Thoracic aorta (tissue), 2 donors: ENCODE results near the gene FAAP100. TPM values are rescaled to one million over a fixed set of nuclear protein-coding genes. Genes with fewer than 3 reads are reported as not detected.

Experiments
- ATAC-seq: fragments of 150-250 bp; one replicate; pipeline ENCODE4 v1.8.0; 2017; ENCODE audit warnings: low read depth; ENCODE audit not compliant: insufficient number of reproducible peaks, low FRiP score
- DNase-seq: peaks from one replicate; pipeline ENCODE4 v3.0.0-alpha.2; 2020; ENCODE audit warnings: low spot score
- H3K27ac ChIP-seq, 2 donors: fragments of 200-600 bp; sonication (generic); 1 replicate in 1 of 2; 2 replicates in 1 of 2; pipeline ENCODE4 v1.5.1; 2016; ENCODE audit warnings: mild to moderate bottlenecking in 2 of 2, moderate library complexity in 2 of 2
- H3K27me3 ChIP-seq: fragments of 200-600 bp; sonication (generic); replicated peaks from 2 replicates; pipeline ENCODE4 v1.6.0; 2016; ENCODE audit warnings: mild to moderate bottlenecking; ENCODE audit not compliant: insufficient read depth
- H3K36me3 ChIP-seq: fragments of 200-600 bp; sonication (generic); one replicate; pipeline ENCODE4 v1.5.1; 2016
- H3K4me1 ChIP-seq, 2 donors: fragments of 200-600 bp; sonication (generic); 1 replicate in 1 of 2; 2 replicates in 1 of 2; pipeline versions ENCODE4 v1.5.1 to v1.6.0; 2016; ENCODE audit warnings: low read depth in 2 of 2, mild to moderate bottlenecking in 1 of 2; ENCODE audit not compliant: control insufficient read depth in 1 of 2
- H3K4me3 ChIP-seq: fragments of 200-600 bp; sonication (generic); 2 replicates; pipeline ENCODE4 v1.5.1; 2016; ENCODE audit warnings: mild to moderate bottlenecking
- H3K9me3 ChIP-seq: fragments of 200-600 bp; sonication (generic); 2 replicates; pipeline ENCODE4 v1.5.1; 2016
- total RNA-seq, 2 donors: library from RNA; depleted of rRNA; stranded (reverse); fragments of >200 nt; gene quantifications; one replicate each; pipeline versions ENCODE4 v1.1.0 to v1.2.3, GENCODE V29; 2016
- TF ChIP-seq, protein P1 (sequence below): fragments of 200-600 bp; sonication (generic); IDR thresholded peaks from one replicate; pipeline ENCODE4 v1.5.1; 2019; ENCODE audit warnings: antibody characterized with exemption

The FAAP100 gene
- total RNA-seq, 2 donors from 2014 or later, result 43.2 to 57.9 TPM

GRCh38 chr17:81557276-81558114, 5.3 kb upstream of the FAAP100 start:
- Histone ChIP-seq H3K36me3 (peaks cover 38% of the 10 kb centered on the region), H3K4me1 (peaks cover 21 to 46% of the 10 kb centered on the region in 2 donors), H3K27me3 (no peaks in the 10 kb centered on the region), H3K27ac (peak overlapping the region in 1 of 2 donors; percentile 55), H3K9me3 (no peaks in the 10 kb centered on the region), H3K4me3 (no peak overlapping the region)
- no peak for DNase-seq
- TF ChIP-seq, protein P1, sequence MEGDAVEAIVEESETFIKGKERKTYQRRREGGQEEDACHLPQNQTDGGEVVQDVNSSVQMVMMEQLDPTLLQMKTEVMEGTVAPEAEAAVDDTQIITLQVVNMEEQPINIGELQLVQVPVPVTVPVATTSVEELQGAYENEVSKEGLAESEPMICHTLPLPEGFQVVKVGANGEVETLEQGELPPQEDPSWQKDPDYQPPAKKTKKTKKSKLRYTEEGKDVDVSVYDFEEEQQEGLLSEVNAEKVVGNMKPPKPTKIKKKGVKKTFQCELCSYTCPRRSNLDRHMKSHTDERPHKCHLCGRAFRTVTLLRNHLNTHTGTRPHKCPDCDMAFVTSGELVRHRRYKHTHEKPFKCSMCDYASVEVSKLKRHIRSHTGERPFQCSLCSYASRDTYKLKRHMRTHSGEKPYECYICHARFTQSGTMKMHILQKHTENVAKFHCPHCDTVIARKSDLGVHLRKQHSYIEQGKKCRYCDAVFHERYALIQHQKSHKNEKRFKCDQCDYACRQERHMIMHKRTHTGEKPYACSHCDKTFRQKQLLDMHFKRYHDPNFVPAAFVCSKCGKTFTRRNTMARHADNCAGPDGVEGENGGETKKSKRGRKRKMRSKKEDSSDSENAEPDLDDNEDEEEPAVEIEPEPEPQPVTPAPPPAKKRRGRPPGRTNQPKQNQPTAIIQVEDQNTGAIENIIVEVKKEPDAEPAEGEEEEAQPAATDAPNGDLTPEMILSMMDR, result no peak
- ATAC-seq, result no peak

- H3K27me3 ChIP-seq, result no peaks in the 10 kb centered on the region
- peak overlapping the region in 1 of 2 donors; percentile 55 for H3K27ac ChIP-seq
- H3K36me3 ChIP-seq, result peaks cover 37% of the 10 kb centered on the region
- ATAC-seq (no peak), DNase-seq (no peak)
- H3K4me1 ChIP-seq, result peaks cover 21 to 40% of the 10 kb centered on the region in 2 donors
- no peak overlapping the region for H3K4me3 ChIP-seq
- no peaks in the 10 kb centered on the region for H3K9me3 ChIP-seq
- TF ChIP-seq, protein P1, result no peak
These were observed 4.7 kb upstream of the FAAP100 start for GRCh38 chr17:81556863-81557262.

DNA sequence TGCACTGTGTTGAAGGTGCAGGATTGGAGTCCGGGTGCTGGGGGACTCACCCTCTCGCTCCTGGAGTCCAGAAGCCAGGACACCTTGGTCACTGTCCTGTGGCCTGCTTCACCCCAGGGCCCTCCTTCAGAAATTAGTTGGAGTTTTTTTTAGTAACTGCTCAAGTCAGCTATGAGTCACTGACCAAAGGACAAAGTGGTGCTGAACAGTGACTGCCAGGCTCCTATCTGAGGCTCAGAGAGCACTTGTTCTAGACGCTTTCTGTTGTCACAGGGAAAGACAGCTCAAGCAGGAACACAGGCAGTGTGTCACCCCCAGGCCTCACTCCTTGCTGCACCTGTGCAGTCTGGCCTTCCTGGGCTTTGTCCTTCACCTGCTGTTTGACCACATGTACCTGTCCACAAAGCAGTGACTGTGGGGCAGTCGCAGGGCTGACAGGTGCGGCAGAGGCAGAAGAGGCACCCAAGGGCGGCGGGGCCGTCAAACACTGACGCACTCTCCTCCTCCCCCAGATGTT, 4.1 kb upstream of the FAAP100 start:
- H3K4me1 ChIP-seq, result peaks cover 25 to 45% of the 10 kb centered on the region in 2 donors
- H3K9me3 ChIP-seq, result no peaks in the 10 kb centered on the region
- peaks cover 37% of the 10 kb centered on the region for H3K36me3 ChIP-seq
- peak overlapping the region; percentile 55 to 59 for H3K27ac ChIP-seq
- H3K4me3 ChIP-seq, result no peak overlapping the region
- no peak for ATAC-seq
- no peak for DNase-seq
- no peaks in the 10 kb centered on the region for H3K27me3 ChIP-seq
- TF ChIP-seq, protein P1, result no peak

GRCh38 chr17:81553616-81554181, 1.5 kb upstream of the FAAP100 start:
- Histone ChIP-seq H3K4me1 (peaks cover 28 to 49% of the 10 kb centered on the region in 2 donors), H3K4me3 (peak overlapping the region; percentile 98), H3K36me3 (peaks cover 24% of the 10 kb centered on the region), H3K27ac (peak overlapping the region; percentile 89 to 92), H3K9me3 (no peaks in the 10 kb centered on the region), H3K27me3 (no peaks in the 10 kb centered on the region)
- TF ChIP-seq, protein P1, result no peak
- DNase-seq (no peak), ATAC-seq (no peak)

GRCh38 chr17:81553018-81553615, 964 bp upstream of the FAAP100 start:
- H3K27ac ChIP-seq, result peak overlapping the region; percentile 89 to 92
- DNase-seq, result peak; percentile 51
- H3K36me3 ChIP-seq, result peaks cover 21% of the 10 kb centered on the region

More at GRCh38 chr17:81553018-81553615, 964 bp upstream of the FAAP100 start:
- no peaks in the 10 kb centered on the region for H3K9me3 ChIP-seq
- TF ChIP-seq, protein P1, result no peak
- H3K27me3 ChIP-seq, result no peaks in the 10 kb centered on the region
- no peak for ATAC-seq
- H3K4me1 ChIP-seq, result peaks cover 28 to 49% of the 10 kb centered on the region in 2 donors
- H3K4me3 ChIP-seq, result peak overlapping the region; percentile 98
